ENCODE results near the gene MAP3K4.

- TF ChIP-seq CTCF (IDR thresholded peaks at IDR 0.05) (no peak), POLR2AphosphoS5 (IDR thresholded peaks at IDR 0.05) (no peak)
Measured at GRCh38 chr6:160971171-160971570, 20.4 kb upstream of the MAP3K4 start.

Measured in sigmoid colon (tissue), 4 donors.